GM18909 (cell line): Measurements from ENCODE around the gene ADAMTS3.
"Not testable (repeated sequence)": the region's sequence is repeated elsewhere in the genome, so short reads cannot be mapped to it uniquely, and the experiment has no call there.

Experiments
- ATAC-seq: cut with Tn5 transposase; IDR thresholded peaks from one replicate; pipeline ENCODE4 v1.9.1; 2021; ENCODE audit warnings: mild to moderate bottlenecking; ENCODE audit not compliant: unreplicated experiment, poor library complexity

Gene ADAMTS3

GRCh38 chr4:72553540-72554337 is 15.3 kb downstream of the ADAMTS3 start:
- no peak for ATAC-seq

- ATAC-seq = no peak
These were observed 16.6 kb downstream of the ADAMTS3 start for GRCh38 chr4:72552447-72552846.

GRCh38 chr4:72546456-72546855 is 22.6 kb downstream of the ADAMTS3 start:
- no peak for ATAC-seq

- ATAC-seq = not testable (repeated sequence)
These were observed 28.3 kb downstream of the ADAMTS3 start for GRCh38 chr4:72540694-72541093.

- no peak for ATAC-seq
These were observed 31.0 kb downstream of the ADAMTS3 start for GRCh38 chr4:72538006-72538405.

- no peak for ATAC-seq
These were observed 32.6 kb downstream of the ADAMTS3 start for GRCh38 chr4:72536443-72536842.

- ATAC-seq = no peak
These were observed 37.2 kb downstream of the ADAMTS3 start for GRCh38 chr4:72531768-72532290.

- ATAC-seq = no peak
These were observed 37.7 kb downstream of the ADAMTS3 start for GRCh38 chr4:72531322-72531721.

- no peak for ATAC-seq
These were observed 39.7 kb downstream of the ADAMTS3 start for GRCh38 chr4:72529148-72529822.

GRCh38 chr4:72527038-72527646 is 41.9 kb downstream of the ADAMTS3 start:
- ATAC-seq = no peak

- ATAC-seq = no peak
These were observed 43.1 kb downstream of the ADAMTS3 start for GRCh38 chr4:72525938-72526337.

- ATAC-seq = no peak
These were observed 46.6 kb downstream of the ADAMTS3 start for GRCh38 chr4:72522440-72522839.

GRCh38 chr4:72513227-72513626 is 55.8 kb downstream of the ADAMTS3 start:
- no peak for ATAC-seq

GRCh38 chr4:72507860-72508419 is 61.1 kb downstream of the ADAMTS3 start:
- ATAC-seq = no peak

GRCh38 chr4:72507167-72507566 is 61.9 kb downstream of the ADAMTS3 start:
- ATAC-seq = no peak

GRCh38 chr4:72505314-72505744 is 63.7 kb downstream of the ADAMTS3 start:
- ATAC-seq = peak; percentile 82

- no peak for ATAC-seq
These were observed 68.8 kb downstream of the ADAMTS3 start for GRCh38 chr4:72500214-72500613.

- ATAC-seq = no peak
These were observed 72.9 kb downstream of the ADAMTS3 start for GRCh38 chr4:72496119-72496518.

- no peak for ATAC-seq
These were observed 74.9 kb downstream of the ADAMTS3 start for GRCh38 chr4:72494156-72494555.

GRCh38 chr4:72489267-72489666 is 79.8 kb downstream of the ADAMTS3 start:
- no peak for ATAC-seq

GRCh38 chr4:72486991-72487390 is 82.0 kb downstream of the ADAMTS3 start:
- ATAC-seq = no peak
